ENCODE measurements around the gene SIRT7. TPM values are rescaled to one million over a fixed set of nuclear protein-coding genes. Genes with fewer than 3 reads are reported as not detected.

Gene SIRT7
- total RNA-seq, 2 donors from 2014 or later: 11.8 to 13.1 TPM

Other genes with a start within 250 kb of the SIRT7 start
- 10 to 100 TPM; 20.0 to 26.7 TPM for gene ARL16, start 234.4 kb downstream of the SIRT7 start, total RNA-seq
- 10 to 100 TPM; 81.6 to 90.7 TPM for gene HGS, start 234.2 kb downstream of the SIRT7 start, total RNA-seq
- 10 to 100 TPM; 31.8 to 36.8 TPM for gene MRPL12, start 214.8 kb downstream of the SIRT7 start, total RNA-seq
- 1 to 10 TPM; 1.9 to 2.3 TPM for gene SLC25A10, start 205.9 kb downstream of the SIRT7 start, total RNA-seq
- not detected for gene GCGR, start 114.0 kb downstream of the SIRT7 start, total RNA-seq
- 100 to 1,000 TPM in 1 of 2 donors, 10 to 100 TPM in 1; 97.6 to 101 TPM for gene MCRIP1, start 84.9 kb downstream of the SIRT7 start, total RNA-seq
- gene PPP1R27, start 83.1 kb downstream of the SIRT7 start, total RNA-seq: not detected
- gene P4HB, start 57.6 kb downstream of the SIRT7 start, total RNA-seq: 100 to 1,000 TPM; 339 to 482 TPM
- 100 to 1,000 TPM; 375 to 421 TPM for gene ARHGDIA, start 46.8 kb downstream of the SIRT7 start, total RNA-seq
- 10 to 100 TPM; 34.3 to 36.3 TPM for gene ALYREF, start 26.6 kb downstream of the SIRT7 start, total RNA-seq
- gene ANAPC11, start 26.5 kb downstream of the SIRT7 start, total RNA-seq: 10 to 100 TPM; 73.3 to 84.8 TPM
- under 1 TPM; 0.29 to 0.46 TPM for gene NPB, start 15.9 kb downstream of the SIRT7 start, total RNA-seq
- gene PCYT2, start 6.8 kb downstream of the SIRT7 start, total RNA-seq: 10 to 100 TPM in 1 of 2 donors, 1 to 10 TPM in 1; 8.7 to 14.9 TPM
- gene MAFG, start 9.6 kb upstream of the SIRT7 start, total RNA-seq: 10 to 100 TPM; 25.0 to 36.2 TPM
- 10 to 100 TPM in 1 of 2 donors, 1 to 10 TPM in 1; 6.7 to 16.6 TPM for gene PYCR1, start 19.1 kb upstream of the SIRT7 start, total RNA-seq
- not detected for gene MYADML2, start 29.1 kb upstream of the SIRT7 start, total RNA-seq
- gene NOTUM, start 43.0 kb upstream of the SIRT7 start, total RNA-seq: not detected
- 10 to 100 TPM; 19.6 to 25.2 TPM for gene ASPSCR1, start 59.5 kb upstream of the SIRT7 start, total RNA-seq
- 10 to 100 TPM; 30.9 to 31.7 TPM for gene CENPX, start 104.7 kb upstream of the SIRT7 start, total RNA-seq
- 1 to 10 TPM; 3.8 to 5.7 TPM for gene LRRC45, start 105.1 kb upstream of the SIRT7 start, total RNA-seq
- gene RAC3, start 113.5 kb upstream of the SIRT7 start, total RNA-seq: 1 to 10 TPM; 1.0 to 1.3 TPM
- gene DCXR, start 119.5 kb upstream of the SIRT7 start, total RNA-seq: 10 to 100 TPM; 44.1 to 52.1 TPM
- 10 to 100 TPM; 23.7 to 26.4 TPM for gene RFNG, start 133.6 kb upstream of the SIRT7 start, total RNA-seq
- 10 to 100 TPM; 54.6 to 62.7 TPM for gene GPS1, start 133.7 kb upstream of the SIRT7 start, total RNA-seq
- 10 to 100 TPM; 47.8 to 48.6 TPM for gene DUS1L, start 147.6 kb upstream of the SIRT7 start, total RNA-seq
- 10 to 100 TPM; 41.9 to 50.6 TPM for gene FASN, start 180.1 kb upstream of the SIRT7 start, total RNA-seq